GM18508 (cell line): Measurements from ENCODE around the gene PCSK4.

Experiments
- ATAC-seq: cut with Tn5 transposase; IDR thresholded peaks from one replicate; pipeline ENCODE4 v1.9.1; 2021; ENCODE audit warnings: moderate number of reproducible peaks; ENCODE audit not compliant: insufficient read depth, unreplicated experiment

The PCSK4 gene

DNA sequence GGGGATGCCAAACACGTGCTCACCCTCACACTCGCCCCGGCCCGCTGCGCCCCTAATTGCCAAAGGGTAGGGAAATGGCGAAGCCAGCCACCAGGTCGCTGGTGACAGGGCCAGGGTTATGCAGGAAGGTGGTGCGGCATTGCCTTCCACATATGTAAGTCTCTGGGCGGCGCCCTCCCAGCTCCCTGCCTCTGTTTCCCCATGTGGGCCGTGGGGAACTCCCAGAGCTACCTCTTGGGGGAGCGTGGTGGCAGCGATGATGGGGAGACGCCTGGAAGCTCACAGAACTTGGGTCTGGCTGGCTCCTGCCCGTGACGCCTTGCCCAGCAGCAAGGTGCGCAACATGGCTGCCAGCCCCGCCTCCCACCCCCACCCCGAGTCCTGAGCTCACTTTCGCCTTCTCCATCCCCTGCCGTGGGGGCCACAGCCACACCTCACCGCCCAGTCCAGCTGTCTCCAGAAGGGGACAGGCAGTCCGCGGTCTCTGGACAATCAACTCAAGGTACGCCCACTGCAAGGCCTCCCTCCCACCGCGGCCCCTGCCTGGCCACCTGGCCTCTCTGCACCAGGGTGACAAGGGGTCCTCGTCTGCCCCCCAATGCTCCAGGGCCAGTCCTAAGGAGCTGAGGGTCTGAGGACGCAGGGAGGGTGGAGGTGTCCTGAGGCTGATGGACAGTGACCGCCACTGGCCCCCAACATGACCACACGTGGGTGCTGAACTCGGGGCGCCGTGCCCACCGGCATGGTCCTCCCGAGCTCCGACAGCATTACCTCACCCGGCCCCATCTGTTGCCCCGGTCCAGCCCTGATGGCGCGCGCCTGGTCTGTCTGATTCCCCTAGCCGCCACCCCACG is 17.7 kb downstream of the PCSK4 start:
- no peak for ATAC-seq

DNA sequence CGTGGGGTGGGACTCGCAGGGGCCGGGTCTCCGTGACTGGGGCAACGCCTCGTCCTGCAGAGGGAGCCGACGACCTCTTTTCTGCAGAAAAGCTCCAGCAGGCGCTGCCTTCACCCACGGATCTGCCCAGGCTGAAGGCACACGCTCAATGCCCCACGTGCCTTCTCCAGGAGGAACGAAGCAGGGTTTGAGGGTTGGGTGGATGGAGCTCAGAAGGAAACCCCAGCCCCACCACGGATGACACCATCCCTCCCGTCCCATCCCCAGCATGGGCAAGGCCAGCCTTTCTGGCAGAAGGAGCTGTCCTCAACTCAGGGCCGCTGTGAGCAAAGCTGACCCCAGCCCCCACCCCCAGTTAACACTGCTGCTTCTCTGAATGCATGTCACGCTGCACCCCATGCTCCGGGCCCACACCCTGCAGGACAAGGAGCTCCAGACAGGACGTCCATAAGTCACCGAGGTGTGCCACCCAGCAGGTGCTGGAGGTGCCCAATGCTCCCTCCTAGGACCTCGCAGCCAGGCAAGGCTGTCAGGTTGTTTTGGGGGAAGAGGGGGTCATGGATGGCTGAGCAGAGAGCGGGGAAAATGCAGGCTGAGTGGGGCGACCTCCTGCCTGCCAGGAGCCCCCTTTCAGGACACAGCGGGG is 18.5 kb downstream of the PCSK4 start:
- no peak for ATAC-seq

DNA sequence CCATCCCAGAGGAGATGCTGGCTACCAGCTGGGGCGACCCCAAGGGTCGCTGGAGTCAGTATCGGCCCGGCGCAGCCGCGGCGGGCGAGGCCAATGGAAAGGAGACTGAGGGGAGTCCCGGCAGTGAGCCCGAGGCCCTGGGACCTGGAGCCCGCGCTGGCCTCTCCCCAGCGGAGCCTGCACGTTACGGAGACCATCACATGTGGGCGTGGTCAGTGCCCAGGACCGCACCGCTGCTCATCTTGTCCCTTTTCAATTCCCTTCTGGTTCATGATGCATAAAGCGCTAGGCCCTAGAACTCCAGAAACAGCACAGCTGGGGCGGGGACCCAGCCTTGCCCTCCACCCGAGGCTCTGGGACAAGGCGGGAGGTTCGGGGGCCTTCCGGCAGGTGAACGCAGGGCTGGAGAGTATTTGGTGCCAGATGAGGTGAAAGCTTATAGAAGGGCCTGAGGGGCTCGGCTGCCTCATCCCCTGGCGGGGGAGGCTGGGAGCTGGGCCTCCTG is 19.1 kb downstream of the PCSK4 start:
- no peak for ATAC-seq

DNA sequence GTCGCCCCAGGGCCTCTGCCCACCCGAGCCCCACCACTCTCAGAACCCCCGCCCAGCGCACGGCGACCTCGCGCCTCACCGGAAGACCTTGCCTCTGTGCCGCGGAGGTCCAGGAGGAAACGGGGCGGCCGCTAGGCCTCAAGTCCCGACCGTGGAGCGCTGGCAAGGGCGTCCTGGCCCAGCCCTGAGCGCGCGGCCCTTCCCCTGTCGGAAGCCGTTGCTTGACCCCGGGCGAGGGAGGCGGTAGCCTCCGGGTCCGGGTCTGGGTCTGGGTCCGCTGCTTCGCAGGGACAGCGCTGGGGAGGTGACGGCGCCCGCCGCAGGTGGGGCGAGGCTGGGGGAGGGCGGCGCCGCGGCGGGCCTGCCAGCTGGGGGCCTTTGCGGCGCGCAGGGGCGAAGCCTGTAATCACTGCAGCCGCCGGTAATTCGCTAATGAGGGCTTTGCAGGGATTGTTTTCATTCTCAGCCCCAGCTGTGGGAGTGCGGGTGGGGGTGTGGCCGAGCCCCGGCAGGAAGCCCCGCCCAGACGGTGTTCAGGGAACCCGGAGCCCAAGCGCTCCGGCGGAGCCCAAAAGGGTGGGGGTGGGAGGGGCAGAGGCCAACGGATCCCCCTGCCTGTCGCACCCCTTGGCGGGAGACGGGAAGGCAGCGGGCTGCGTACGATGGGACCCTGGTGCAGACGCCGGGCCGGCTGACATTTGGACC is 19.7 kb downstream of the PCSK4 start:
- no peak for ATAC-seq

DNA sequence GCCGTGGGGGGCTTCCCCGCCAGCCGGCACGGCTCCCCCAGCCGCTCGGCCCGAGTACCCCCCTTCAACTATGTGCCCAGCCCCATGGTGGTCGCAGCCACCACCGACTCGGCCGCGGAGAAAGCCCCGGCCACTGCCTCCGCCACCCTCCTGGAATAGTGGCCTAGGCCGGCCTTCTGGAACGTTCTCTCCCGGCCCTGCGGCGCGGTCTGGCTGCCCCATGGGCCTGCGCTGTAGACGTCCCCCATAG is 20.2 kb downstream of the PCSK4 start:
- ATAC-seq: no peak

DNA sequence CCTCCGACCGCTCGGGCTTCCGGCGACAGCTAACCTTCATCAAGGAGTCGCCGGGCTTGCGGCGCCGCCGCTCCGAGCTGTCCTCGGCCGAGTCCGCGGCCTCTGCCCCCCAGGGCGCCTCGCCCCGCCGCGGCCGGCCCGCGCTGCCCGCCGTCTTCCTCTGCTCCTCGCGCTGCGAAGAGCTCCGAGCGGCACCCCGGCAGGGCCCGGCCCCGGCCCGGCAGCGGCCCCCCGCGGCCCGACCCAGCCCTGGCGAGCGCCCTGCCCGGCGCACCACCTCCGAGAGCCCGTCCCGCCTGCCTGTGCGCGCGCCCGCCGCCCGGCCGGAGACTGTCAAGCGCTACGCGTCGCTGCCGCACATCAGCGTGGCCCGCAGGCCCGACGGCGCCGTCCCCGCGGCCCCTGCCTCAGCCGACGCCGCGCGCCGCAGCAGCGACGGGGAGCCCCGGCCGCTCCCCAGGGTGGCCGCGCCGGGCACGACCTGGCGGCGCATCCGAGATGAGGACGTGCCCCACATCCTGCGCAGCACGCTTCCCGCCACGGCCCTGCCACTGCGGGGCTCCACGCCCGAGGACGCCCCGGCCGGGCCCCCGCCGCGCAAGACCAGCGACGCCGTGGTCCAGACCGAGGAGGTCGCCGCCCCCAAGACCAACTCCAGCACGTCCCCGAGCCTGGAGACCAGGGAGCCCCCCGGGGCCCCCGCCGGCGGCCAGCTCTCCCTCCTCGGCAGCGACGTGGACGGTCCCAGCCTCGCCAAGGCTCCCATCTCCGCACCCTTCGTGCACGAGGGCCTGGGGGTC is 20.7 kb downstream of the PCSK4 start:
- ATAC-seq: no peak

DNA sequence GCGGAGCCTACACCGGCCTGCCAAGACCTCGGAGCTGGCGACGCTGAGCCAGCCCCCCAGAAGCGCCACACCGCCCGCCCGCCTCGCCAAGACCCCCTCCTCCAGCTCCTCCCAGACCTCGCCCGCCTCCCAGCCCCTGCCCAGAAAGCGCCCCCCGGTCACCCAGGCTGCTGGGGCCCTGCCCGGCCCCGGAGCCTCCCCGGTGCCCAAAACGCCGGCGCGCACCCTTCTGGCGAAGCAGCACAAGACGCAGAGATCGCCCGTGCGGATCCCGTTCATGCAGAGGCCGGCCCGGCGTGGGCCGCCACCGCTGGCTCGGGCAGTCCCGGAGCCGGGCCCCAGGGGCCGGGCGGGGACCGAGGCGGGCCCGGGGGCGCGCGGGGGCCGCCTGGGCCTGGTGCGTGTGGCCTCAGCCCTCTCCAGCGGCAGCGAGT is 21.3 kb downstream of the PCSK4 start:
- no peak for ATAC-seq

DNA sequence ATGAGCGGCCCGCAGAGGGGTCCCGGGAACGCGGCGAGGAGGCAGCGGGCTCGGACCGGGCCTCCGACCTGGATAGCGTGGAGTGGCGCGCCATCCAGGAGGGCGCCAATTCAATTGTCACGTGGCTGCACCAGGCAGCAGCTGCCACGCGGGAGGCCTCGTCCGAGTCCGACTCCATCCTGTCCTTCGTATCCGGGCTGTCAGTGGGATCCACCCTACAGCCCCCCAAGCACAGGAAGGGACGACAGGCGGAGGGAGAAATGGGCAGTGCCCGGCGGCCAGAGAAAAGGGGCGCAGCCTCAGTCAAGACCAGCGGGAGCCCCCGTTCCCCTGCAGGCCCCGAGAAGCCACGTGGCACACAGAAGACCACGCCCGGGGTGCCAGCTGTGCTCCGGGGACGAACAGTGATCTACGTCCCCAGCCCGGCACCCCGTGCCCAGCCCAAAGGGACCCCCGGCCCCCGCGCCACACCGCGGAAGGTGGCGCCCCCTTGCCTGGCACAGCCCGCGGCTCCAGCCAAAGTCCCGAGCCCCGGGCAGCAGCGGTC is 21.8 kb downstream of the PCSK4 start:
- no peak for ATAC-seq

DNA sequence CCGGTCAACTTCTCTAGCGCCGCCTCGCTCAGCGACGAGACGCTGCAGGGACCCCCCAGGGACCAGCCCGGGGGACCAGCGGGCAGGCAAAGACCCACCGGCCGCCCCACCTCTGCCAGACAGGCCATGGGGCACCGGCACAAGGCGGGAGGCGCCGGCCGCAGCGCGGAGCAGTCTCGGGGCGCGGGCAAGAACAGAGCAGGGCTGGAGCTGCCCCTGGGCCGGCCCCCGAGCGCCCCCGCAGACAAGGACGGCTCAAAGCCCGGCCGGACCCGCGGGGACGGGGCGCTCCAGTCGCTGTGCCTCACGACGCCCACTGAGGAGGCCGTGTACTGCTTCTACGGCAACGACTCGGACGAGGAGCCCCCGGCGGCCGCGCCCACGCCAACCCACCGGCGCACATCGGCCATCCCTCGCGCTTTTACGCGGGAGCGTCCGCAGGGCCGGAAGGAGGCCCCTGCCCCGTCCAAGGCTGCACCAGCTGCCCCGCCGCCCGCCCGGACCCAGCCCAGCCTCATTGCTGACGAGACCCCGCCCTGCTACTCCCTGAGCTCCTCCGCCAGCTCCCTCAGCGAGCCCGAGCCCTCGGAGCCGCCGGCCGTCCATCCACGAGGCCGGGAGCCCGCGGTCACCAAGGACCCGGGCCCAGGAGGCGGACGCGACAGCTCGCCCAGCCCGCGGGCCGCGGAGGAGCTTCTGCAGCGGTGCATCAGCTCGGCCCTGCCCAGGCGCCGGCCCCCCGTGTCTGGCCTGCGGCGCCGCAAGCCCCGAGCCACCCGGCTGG is 22.5 kb downstream of the PCSK4 start:
- no peak for ATAC-seq

DNA sequence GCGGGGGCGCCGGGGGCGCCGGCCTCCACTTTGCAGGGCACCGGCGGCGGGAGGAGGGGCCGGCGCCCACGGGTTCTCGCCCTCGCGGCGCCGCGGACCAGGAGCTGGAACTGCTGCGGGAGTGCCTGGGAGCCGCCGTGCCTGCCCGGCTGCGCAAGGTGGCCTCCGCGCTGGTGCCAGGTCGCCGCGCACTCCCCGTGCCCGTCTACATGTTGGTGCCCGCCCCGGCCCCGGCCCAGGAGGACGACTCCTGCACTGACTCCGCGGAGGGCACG is 23.0 kb downstream of the PCSK4 start:
- ATAC-seq: no peak

DNA sequence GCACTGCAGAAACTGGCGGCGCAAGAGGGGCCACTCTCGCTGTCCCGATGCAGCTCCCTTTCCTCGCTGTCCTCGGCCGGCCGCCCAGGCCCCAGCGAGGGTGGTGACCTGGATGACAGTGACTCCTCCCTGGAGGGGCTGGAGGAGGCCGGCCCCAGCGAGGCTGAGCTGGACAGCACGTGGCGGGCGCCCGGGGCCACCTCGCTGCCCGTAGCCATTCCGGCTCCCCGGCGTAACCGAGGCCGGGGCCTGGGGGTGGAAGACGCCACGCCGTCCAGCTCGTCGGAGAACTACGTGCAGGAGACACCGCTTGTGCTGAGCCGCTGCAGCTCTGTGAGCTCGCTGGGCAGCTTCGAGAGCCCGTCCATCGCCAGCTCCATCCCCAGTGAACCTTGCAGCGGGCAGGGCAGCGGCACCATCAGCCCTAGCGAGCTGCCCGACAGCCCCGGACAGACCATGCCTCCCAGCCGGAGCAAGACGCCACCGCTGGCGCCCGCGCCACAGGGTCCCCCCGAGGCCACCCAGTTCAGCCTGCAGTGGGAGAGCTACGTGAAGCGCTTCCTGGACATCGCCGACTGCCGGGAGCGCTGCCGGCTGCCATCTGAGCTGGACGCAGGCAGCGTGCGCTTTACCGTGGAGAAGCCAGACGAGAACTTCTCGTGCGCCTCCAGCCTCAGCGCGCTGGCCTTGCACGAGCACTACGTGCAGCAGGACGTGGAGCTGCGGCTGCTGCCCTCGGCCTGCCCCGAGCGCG is 23.5 kb downstream of the PCSK4 start:
- ATAC-seq: no peak

DNA sequence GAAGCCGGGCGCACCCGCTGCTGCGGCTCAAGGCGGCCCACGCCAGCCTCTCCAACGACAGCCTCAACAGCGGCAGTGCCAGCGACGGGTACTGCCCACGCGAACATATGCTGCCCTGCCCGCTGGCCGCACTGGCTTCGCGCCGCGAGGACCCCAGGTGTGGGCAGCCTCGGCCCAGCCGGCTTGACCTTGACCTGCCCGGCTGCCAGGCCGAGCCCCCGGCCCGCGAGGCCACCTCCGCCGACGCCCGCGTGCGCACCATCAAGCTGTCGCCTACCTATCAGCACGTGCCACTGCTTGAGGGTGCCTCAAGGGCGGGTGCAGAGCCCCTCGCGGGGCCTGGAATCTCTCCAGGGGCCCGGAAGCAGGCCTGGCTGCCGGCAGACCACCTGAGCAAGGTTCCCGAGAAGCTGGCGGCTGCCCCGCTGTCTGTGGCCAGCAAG is 24.1 kb downstream of the PCSK4 start:
- no peak for ATAC-seq

DNA sequence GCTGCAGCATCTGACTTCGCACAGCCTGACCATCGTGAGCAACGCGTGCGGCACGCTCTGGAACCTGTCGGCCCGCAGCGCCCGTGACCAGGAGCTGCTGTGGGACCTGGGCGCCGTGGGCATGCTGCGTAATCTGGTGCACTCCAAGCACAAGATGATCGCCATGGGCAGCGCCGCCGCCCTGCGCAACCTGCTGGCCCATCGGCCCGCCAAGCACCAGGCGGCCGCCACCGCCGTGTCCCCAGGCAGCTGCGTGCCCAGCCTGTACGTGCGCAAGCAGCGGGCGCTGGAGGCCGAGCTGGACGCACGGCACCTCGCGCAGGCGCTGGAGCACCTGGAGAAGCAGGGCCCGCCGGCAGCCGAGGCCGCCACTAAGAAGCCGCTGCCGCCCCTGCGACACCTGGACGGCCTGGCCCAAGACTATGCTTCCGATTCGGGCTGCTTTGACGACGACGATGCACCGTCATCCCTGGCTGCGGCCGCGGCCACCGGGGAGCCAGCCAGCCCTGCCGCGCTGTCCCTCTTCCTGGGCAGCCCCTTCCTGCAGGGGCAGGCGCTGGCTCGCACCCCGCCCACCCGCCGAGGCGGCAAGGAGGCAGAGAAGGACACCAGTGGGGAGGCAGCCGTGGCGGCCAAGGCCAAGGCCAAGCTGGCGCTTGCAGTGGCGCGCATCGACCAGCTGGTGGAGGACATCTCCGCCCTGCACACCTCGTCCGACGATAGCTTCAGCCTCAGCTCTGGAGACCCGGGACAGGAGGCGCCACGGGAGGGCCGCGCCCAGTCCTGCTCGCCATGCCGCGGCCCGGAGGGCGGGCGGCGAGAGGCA is 24.7 kb downstream of the PCSK4 start:
- ATAC-seq: no peak

DNA sequence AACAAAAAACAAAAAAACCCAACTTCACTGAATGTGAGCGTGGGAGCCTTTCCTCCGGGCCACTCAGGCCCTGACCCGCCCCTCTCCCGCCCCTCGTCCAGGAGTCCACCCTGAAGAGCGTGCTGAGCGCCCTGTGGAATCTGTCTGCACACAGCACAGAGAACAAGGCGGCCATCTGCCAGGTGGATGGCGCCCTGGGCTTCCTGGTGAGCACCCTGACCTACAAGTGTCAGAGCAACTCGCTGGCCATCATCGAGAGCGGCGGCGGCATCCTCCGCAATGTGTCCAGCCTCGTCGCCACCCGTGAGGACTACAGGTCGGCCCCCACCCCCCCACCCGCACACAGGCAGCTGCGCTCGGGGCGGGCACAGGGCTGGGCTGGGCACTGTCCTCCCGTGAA is 28.3 kb downstream of the PCSK4 start:
- ATAC-seq: no peak

DNA sequence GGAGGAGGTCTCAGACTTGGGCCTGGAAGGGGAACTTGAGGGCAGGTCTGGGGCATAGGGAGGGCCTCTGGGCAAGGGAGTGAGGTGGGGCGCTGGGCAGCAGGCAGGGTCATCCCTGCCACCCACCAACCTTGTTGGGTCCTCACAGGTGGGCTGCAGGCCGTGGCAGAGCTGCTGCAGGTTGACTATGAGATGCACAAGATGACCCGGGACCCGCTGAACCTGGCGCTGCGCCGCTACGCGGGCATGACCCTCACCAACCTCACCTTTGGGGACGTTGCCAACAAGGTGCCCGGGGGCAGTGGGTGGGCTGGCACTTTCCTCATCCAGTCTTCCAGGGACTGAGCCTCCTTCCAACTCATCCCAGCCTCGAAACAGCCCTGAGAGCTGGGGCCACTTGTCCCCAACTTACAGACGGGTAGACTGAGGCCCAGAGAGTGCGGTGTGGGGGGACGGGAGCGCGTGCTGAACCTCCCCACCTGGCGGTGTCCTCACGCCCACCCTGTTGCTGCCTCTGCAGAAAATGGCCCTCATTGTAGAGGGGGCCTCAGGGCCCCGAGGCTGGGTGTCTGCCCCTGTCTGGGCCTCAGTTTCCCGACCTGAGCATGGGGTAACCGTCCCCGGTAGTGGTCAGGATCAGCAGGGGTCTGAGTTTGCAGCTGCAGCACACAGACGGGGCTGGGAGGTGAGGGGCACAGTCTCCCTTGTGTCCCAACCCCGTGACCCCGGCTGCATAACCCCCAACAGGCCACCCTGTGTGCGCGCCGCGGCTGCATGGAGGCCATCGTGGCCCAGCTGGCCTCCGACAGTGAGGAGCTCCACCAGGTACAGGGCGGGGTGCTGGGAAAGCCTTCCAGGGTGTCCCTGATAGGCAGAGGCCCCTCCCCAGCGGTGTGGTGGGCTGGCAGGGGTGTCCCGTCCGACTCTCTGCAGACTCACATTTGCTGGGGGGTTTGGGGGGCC is 29.8 kb downstream of the PCSK4 start:
- ATAC-seq: no peak

DNA sequence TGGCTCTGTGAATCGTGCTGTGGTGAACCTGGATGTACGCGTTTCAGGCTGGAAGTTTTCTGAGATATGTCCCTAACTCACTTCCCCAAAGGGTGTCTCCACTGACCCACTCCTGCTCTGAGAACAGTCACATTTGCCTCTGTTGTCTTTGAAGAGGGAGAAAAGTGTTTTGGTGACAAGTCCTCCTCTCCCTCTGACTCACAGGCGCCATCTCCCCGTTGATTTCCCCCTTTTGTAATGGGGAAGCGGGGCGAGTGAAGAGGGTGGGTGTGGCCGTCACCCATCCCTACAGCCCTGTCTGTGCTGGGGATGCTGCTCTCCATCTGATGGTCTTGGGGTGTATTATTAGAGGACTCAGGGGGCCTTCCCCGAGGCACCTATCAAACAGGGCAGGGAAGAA is 30.7 kb downstream of the PCSK4 start:
- ATAC-seq: no peak

DNA sequence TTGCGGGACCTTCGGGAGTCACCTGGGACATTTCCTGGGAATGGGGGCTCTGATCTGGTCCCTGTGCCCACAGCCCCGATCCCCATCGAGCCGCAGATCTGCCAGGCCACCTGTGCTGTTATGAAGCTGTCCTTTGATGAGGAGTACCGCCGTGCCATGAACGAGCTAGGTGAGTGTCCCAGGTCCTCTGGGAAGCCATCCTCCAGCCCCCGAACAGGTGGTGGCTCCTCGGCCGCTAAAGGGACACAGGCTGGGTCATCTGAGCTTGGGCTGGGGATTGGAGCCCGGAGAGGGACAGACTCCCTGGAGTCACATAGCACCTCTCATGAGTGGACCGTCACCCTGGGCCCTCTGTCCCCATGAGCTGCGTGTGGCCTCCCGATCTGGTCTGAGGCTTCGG is 32.3 kb downstream of the PCSK4 start:
- ATAC-seq: no peak
